Lower leg skin (tissue), 3 donors: ENCODE measurements around the gene NAGS.

Experiments used
- POLR2A ChIP-seq, 2 donors: fragments of 450-650 bp; IDR thresholded peaks; one replicate each; pipeline ENCODE4 v1.6.1; 2016 to 2017; ENCODE audit warnings: antibody characterized with exemption in 2 of 2, mild to moderate bottlenecking in 1 of 2, moderate library complexity in 1 of 2
- TF ChIP-seq, protein P1 (sequence below), 3 donors: fragments of 450-650 bp; IDR thresholded peaks; one replicate each; pipeline ENCODE4 v1.5.1; 2016; ENCODE audit warnings: antibody characterized with exemption in 3 of 3, mild to moderate bottlenecking in 3 of 3, moderate library complexity in 2 of 3

DNA sequence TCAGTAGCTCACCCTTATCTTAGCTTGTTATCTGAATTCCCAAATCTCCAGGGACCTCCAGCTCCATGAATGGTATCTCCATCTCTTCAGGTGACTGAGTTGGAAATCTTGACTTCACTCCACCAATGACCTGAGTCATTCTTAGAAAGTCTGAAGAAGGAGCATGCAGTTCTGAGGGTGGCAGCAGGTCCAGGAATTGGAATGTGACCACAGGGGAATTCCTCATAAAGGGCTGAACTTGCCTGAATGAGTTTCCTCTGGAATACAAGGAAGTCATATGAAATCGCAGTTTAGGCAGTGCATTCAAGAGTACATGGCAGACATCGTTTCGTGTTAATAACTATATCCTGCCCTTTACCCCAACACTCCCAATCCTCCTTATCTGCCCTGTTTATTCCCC lies 38.1 kb upstream of the NAGS start:
- TF ChIP-seq, protein P1, sequence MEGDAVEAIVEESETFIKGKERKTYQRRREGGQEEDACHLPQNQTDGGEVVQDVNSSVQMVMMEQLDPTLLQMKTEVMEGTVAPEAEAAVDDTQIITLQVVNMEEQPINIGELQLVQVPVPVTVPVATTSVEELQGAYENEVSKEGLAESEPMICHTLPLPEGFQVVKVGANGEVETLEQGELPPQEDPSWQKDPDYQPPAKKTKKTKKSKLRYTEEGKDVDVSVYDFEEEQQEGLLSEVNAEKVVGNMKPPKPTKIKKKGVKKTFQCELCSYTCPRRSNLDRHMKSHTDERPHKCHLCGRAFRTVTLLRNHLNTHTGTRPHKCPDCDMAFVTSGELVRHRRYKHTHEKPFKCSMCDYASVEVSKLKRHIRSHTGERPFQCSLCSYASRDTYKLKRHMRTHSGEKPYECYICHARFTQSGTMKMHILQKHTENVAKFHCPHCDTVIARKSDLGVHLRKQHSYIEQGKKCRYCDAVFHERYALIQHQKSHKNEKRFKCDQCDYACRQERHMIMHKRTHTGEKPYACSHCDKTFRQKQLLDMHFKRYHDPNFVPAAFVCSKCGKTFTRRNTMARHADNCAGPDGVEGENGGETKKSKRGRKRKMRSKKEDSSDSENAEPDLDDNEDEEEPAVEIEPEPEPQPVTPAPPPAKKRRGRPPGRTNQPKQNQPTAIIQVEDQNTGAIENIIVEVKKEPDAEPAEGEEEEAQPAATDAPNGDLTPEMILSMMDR (IDR thresholded peaks at IDR 0.05), result no peak
- no peak for TF ChIP-seq POLR2A (IDR thresholded peaks at IDR 0.05)
